IPS-NIHi11 (cell line): Measurements from ENCODE around the gene HECTD1.
"Not testable (repeated sequence)": the region's sequence is repeated elsewhere in the genome, so short reads cannot be mapped to it uniquely, and the experiment has no call there.

Source experiments
- DNase-seq: peaks from one replicate; pipeline ENCODE4 v3.0.0; 2012; ENCODE audit warnings: mixed read lengths, low spot score

Gene HECTD1

GRCh38 chr14:31194661-31195060 lies 12.9 kb downstream of the HECTD1 start:
- DNase-seq: no peak

- DNase-seq: no peak
Observed at GRCh38 chr14:31194095-31194494, 13.5 kb downstream of the HECTD1 start.

GRCh38 chr14:31192544-31192943 lies 15.0 kb downstream of the HECTD1 start:
- DNase-seq: not testable (repeated sequence)

GRCh38 chr14:31190717-31191263 lies 16.8 kb downstream of the HECTD1 start:
- DNase-seq: no peak

- DNase-seq: no peak
Observed at GRCh38 chr14:31190219-31190603, 17.4 kb downstream of the HECTD1 start.

- DNase-seq: no peak
Observed at GRCh38 chr14:31189346-31190218, 18.0 kb downstream of the HECTD1 start.

- no peak for DNase-seq
Observed at GRCh38 chr14:31188744-31189143, 18.8 kb downstream of the HECTD1 start.

GRCh38 chr14:31182016-31182415 lies 25.6 kb downstream of the HECTD1 start:
- not testable (repeated sequence) for DNase-seq

- no peak for DNase-seq
Observed at GRCh38 chr14:31181271-31181670, 26.3 kb downstream of the HECTD1 start.

- no peak for DNase-seq
Observed at GRCh38 chr14:31180299-31181051, 27.1 kb downstream of the HECTD1 start.

GRCh38 chr14:31174433-31174832 lies 33.2 kb downstream of the HECTD1 start:
- DNase-seq: no peak

GRCh38 chr14:31173120-31173837 lies 34.3 kb downstream of the HECTD1 start:
- DNase-seq: no peak

- no peak for DNase-seq
Observed at GRCh38 chr14:31172084-31172483, 35.5 kb downstream of the HECTD1 start.

GRCh38 chr14:31170411-31170810 lies 37.2 kb downstream of the HECTD1 start:
- DNase-seq: no peak

GRCh38 chr14:31169877-31170276 lies 37.7 kb downstream of the HECTD1 start:
- no peak for DNase-seq

GRCh38 chr14:31167032-31167431 lies 40.6 kb downstream of the HECTD1 start:
- no peak for DNase-seq

GRCh38 chr14:31166271-31166561 lies 41.4 kb downstream of the HECTD1 start:
- DNase-seq: no peak

- DNase-seq: no peak
Observed at GRCh38 chr14:31164115-31164514, 43.5 kb downstream of the HECTD1 start.

- no peak for DNase-seq
Observed at GRCh38 chr14:31162910-31163649, 44.5 kb downstream of the HECTD1 start.

- no peak for DNase-seq
Observed at GRCh38 chr14:31161274-31161673, 46.3 kb downstream of the HECTD1 start.

GRCh38 chr14:31159682-31160296 lies 47.8 kb downstream of the HECTD1 start:
- DNase-seq: no peak
